ENCODE results near the gene SRCAP.

The SRCAP gene

GRCh38 chr16:30760577-30761426, 61.8 kb downstream of the SRCAP start:
- no peak for DNase-seq

DNA sequence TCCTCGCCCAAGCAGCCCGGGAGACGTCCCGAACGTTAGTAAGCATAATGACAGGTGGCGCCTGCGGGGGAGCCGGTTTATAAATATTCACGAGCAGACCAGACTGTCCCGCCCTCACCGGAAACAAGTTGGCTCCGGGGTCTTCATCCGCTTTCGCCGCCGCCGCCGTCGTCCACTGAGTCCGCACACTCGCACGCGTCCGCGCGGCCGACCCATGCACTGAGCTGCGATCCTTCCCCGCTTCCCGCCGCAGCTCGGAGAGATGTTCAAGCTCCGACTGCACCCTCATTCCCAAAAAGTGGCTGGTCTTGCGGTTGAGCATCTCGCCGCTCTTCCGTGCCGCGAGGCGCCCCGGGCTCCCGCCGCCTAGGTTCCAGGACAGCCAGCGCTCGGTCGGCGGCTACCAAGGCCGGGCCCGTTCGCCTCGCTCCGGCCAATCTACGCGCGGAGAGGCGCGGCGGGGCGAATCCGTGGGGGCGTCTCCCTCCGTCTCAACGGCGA, 62.5 kb downstream of the SRCAP start:
- peak; percentile 75 for DNase-seq

GRCh38 chr16:30761928-30762902, 63.2 kb downstream of the SRCAP start, which contains the start of the genes CFAP119 and RNF40:
TSS of gene CFAP119 (minus strand) at chr16:30762062. CDS start at chr16:30761748, 314 bp downstream.
TSS of gene RNF40 (plus strand) at chr16:30762322. CDS start at chr16:30762546, 224 bp downstream.
- peak; percentile 99 for DNase-seq

DNA sequence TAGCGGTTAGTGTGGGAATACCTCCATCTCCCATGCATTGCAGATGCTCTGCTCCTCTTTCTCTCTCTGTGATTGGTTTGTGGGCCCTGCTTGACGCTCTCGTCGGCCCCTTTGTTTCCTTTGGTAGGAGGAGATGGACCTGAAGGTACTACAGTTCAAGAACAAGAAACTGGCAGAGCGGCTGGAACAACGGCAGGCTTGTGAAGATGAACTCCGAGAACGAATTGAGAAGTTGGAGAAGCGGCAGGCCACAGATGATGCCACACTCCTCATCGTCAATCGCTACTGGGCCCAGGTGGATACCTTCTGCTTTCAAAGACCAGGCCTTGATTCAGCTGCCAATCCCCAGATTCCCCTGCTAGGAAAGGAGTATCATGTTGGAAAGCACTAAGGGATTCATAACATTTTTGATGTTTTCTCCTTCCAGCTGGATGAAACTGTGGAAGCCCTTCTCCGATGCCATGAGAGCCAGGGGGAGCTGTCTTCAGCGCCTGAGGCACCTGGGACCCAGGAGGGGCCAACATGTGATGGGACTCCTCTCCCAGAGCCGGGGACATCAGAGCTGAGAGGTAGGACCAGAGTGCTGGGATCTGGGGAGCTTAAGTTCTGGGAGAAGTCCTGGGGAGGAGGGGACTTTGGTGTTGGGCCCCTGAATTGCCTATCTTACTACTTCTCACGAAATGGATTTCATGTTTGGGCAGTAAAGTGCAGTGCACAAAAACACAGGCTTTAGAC, 64.2 kb downstream of the SRCAP start:
- DNase-seq = no peak

GRCh38 chr16:30764086-30764485, 65.1 kb downstream of the SRCAP start:
- no peak for DNase-seq

- DNase-seq = no peak
Measured at GRCh38 chr16:30764816-30765465, 66.0 kb downstream of the SRCAP start.

DNA sequence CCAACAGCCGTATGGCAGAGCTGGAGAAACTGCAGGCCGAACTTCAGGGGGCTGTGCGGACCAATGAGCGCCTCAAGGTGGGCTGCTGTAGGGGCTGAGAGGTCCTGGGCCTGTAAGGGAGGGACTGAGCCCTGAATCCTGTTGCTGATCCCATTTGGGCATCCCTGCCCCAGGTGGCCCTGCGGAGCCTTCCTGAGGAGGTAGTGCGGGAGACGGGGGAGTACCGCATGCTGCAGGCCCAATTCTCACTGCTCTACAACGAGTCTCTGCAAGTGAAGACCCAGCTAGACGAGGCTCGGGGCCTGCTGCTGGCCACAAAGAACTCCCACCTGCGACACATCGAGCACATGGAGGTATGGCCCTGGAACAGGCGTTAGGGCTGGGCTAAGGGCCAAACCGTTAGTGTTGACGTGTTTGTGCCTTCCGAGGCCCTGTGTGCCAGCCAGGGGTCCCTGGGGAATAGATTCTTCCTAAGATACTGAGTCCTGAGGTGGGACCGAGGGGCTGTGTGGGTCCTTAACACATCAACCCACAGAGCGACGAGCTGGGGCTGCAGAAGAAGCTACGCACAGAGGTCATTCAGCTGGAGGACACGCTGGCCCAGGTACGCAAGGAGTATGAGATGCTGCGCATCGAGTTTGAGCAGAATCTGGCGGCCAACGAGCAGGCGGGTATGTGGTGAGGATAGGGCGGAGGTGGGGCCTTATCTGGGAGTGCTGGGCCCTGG, 67.4 kb downstream of the SRCAP start:
- no peak for DNase-seq

- DNase-seq = no peak
Measured at GRCh38 chr16:30766933-30767284, 67.9 kb downstream of the SRCAP start.

DNA sequence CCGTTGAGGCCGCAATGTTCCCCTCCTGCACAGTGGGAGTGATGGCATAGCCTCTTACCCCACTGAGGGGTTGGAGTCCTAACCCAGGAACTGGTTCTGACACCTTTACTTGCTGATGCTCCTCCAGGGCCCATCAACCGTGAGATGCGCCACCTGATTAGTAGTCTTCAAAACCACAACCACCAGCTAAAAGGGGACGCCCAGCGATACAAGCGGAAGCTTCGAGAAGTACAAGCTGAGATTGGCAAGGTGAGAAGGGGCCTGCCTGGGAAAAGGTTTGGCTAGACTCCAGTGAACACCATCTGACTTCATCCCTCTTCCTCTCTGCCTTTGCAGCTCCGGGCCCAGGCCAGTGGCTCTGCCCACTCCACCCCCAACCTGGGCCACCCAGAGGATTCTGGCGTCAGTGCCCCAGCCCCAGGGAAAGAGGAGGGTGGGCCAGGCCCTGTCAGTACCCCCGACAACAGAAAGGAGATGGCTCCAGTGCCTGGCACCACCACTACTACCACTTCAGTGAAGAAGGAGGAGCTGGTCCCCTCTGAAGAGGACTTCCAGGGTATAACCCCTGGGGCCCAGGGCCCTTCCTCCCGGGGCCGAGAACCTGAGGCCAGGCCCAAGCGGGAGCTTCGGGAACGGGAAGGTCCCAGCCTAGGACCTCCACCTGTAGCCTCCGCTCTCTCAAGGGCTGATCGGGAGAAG, 68.9 kb downstream of the SRCAP start:
- no peak for DNase-seq

- DNase-seq = no peak
Measured at GRCh38 chr16:30768583-30769181, 69.7 kb downstream of the SRCAP start.

DNA sequence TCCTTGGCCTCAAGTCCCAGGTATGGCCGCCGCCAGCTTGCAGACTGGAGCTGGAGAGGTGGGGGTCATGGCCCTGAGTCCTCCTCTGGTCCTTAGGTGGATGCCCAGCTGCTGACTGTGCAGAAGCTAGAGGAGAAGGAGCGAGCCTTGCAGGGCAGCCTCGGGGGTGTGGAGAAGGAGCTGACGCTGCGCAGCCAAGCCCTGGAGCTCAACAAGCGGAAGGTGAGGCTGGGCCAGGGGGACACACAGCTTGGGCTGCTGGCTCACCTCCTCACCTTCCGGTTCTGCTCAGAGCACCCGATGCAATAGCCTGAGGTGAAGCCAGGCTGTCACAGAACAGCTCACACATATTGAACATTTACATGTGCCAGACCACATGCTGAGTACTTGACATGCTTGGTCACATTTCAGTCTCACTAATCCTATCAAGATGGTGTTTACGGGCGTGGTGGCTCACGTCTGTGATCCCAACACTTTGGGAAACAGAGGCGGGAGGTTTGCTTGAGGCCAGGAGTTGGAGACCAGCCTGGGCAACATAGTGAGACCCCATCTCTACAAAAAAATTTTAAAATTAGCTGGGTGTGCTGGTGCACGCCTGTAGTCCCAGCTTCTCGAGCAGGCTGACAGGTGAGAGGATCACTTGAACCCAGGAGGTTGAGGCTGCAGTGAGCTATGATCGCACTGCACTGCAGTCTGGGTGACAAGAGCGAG, 70.6 kb downstream of the SRCAP start:
- DNase-seq = no peak

DNA sequence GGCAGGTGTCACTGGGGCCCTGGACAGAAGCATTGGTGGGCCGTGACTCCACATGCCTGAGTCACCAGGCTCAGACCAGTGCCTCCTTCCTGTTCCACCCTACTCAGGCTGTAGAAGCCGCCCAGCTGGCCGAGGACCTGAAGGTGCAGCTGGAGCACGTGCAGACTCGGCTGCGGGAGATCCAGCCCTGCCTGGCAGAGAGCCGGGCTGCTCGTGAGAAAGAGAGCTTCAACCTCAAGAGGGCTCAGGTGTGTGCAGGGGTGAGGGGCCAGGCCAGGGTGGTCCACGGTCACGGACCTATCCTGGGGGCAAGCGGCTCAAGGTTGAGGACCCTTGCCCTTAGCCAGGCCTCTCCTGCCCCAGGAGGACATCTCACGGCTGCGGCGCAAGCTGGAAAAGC, 72.8 kb downstream of the SRCAP start:
- DNase-seq = no peak

- DNase-seq = no peak
Measured at GRCh38 chr16:30773826-30774225, 74.9 kb downstream of the SRCAP start.

GRCh38 chr16:30774367-30775130, 75.6 kb downstream of the SRCAP start:
- no peak for DNase-seq

DNA sequence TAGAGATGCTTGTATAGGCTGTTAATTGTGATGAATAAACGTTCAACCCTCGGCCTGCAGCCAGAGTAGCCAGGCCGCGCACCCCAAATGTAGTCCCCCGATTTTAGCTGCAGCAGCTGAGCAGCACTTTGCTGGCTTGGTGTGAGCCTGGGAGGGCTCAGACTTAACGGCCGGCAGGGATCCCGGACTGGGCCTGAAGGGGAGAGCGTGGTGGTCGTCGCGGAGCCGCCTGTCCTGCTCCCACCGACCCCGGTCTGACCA, 76.1 kb downstream of the SRCAP start:
- no peak for DNase-seq

DNA sequence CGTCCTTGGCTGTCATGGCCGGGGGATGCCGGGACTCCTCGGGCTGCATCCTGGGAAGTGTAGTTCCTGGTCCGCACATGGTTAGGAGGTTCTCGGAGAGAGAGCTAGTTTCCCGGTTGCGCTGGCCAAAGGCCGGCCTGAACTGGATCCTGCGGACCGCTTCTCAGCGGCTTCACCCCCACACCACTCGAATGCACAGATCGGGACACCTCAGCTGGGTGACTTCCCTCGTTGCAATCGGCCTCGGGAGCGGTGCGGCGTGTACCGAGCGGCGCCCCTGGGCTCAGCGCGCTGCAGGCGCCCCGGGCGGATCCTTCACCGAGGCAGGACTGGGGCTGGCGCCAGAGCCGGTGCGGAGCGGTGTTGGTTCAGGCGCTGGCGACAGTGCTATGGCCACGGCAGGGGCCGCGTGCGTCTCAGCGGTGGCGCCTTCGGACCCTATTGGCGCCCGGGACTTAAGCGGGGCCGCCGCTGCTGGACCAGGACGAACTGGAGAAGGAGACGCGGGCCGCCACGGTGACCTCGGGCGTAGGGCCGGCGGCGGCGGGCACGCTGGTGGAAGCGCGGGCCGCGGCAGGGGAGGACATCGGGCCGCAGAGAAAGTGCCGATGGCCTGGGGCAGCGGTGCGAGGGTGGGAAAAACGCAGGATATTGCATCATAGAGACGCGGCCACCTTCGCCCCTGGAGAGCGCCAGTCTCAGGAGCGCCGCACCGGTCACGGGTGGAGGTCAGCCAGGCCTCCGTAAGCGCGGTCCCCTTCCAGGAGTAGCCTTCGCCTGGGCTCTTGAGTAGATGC, 76.6 kb downstream of the SRCAP start:
- DNase-seq = peak; percentile 91

GRCh38 chr16:30777591-30778297, 78.8 kb downstream of the SRCAP start:
- DNase-seq = no peak
